COR-L47 (cell line): ENCODE measurements around the gene GYG1.
A peak's percentile ranks its signal among the peaks of the same experiment; 100 is the strongest.

Experiments used
- DNase-seq: peaks from one replicate; lab custom pipeline; 2025; lab: John Stamatoyannopoulos, UW

The GYG1 gene

GRCh38 chr3:148991219-148992026 is at the start of gene GYG1:
GYG1 (plus strand) TSS chr3:148991540; CDS start chr3:148991641, 101 bp downstream.
- peak; percentile 69 for DNase-seq

- DNase-seq: peak; percentile 87
Observed at GRCh38 chr3:148943506-148944205, 47.7 kb upstream of the GYG1 start.

GRCh38 chr3:148945116-148945515 is 46.2 kb upstream of the GYG1 start:
- DNase-seq: no peak

- no peak for DNase-seq
Observed at GRCh38 chr3:148948913-148949657, 42.3 kb upstream of the GYG1 start.

GRCh38 chr3:148950806-148951205 is 40.5 kb upstream of the GYG1 start:
- DNase-seq: no peak

GRCh38 chr3:148951599-148952361 is 39.6 kb upstream of the GYG1 start:
- DNase-seq: no peak

GRCh38 chr3:148953094-148953493 is 38.2 kb upstream of the GYG1 start:
- no peak for DNase-seq

GRCh38 chr3:148954981-148955380 is 36.4 kb upstream of the GYG1 start:
- no peak for DNase-seq

GRCh38 chr3:148955544-148956346 is 35.6 kb upstream of the GYG1 start:
- peak; percentile 56 for DNase-seq

GRCh38 chr3:148957586-148957985 is 33.8 kb upstream of the GYG1 start:
- DNase-seq: peak; percentile 45

- no peak for DNase-seq
Observed at GRCh38 chr3:148958696-148959095, 32.6 kb upstream of the GYG1 start.

GRCh38 chr3:148962513-148962912 is 28.8 kb upstream of the GYG1 start:
- no peak for DNase-seq

- DNase-seq: no peak
Observed at GRCh38 chr3:148964809-148965208, 26.5 kb upstream of the GYG1 start.

GRCh38 chr3:148968321-148968720 is 23.0 kb upstream of the GYG1 start:
- no peak for DNase-seq

GRCh38 chr3:148970271-148970670 is 21.1 kb upstream of the GYG1 start:
- DNase-seq: no peak

- no peak for DNase-seq
Observed at GRCh38 chr3:148971401-148972163, 19.8 kb upstream of the GYG1 start.

- no peak for DNase-seq
Observed at GRCh38 chr3:148974726-148975125, 16.6 kb upstream of the GYG1 start.

- no peak for DNase-seq
Observed at GRCh38 chr3:148975248-148975647, 16.1 kb upstream of the GYG1 start.

- no peak for DNase-seq
Observed at GRCh38 chr3:148975696-148976095, 15.6 kb upstream of the GYG1 start.

- no peak for DNase-seq
Observed at GRCh38 chr3:148981273-148981672, 10.1 kb upstream of the GYG1 start.
